OCI-LY7 (cell line): Measurements from ENCODE around the gene DCPS. TPM values are rescaled to one million over a fixed set of nuclear protein-coding genes. Genes with fewer than 3 reads are reported as not detected.

Experiments used
- BruUV-seq: library from RNA; stranded (reverse); fragments of 400-500 nt; replicated peaks from 2 replicates; lab custom pipeline; 2021; lab: Mats Ljungman, UMichigan
- CTCF ChIA-PET: fragments of 300-600 bp; sonication (Branson Sonifier 250); formaldehyde crosslinking; loops from one replicate; lab custom pipeline; 2022; ENCODE audit warnings: antibody characterized with exemption; ENCODE audit not compliant: unreplicated experiment; lab: Charles Lee
- POLR2A ChIA-PET: fragments of 300-600 bp; sonication (Branson Sonifier 250); formaldehyde crosslinking; loops from one replicate; lab custom pipeline; 2022; ENCODE audit warnings: antibody characterized with exemption; lab: Charles Lee
- DNase-seq: peaks from one replicate; pipeline ENCODE4 v3.0.0-alpha.2; 2015; ENCODE audit warnings: low spot score
- H2AFZ ChIP-seq: fragments of 200-600 bp; sonication (generic), shearing (Covaris generic); 2 replicates; pipeline ENCODE4 v1.6.1; 2014; ENCODE audit warnings: mild to moderate bottlenecking, antibody characterized with exemption, low read length, moderate library complexity
- H3K27ac ChIP-seq: fragments of 200-600 bp; sonication (generic); 2 replicates; pipeline ENCODE4 v1.5.1; 2014; ENCODE audit warnings: mixed run types, low read depth, mild to moderate bottlenecking, moderate library complexity, low read length, inconsistent platforms; ENCODE audit not compliant: poor library complexity, severe bottlenecking
- H3K36me3 ChIP-seq: fragments of 200-600 bp; sonication (generic); 2 replicates; pipeline ENCODE4 v1.6.1; 2014; ENCODE audit warnings: mild to moderate bottlenecking, antibody characterized with exemption, low read length, moderate library complexity, mixed read lengths; ENCODE audit not compliant: insufficient read depth
- H3K4me1 ChIP-seq: fragments of 200-600 bp; sonication (generic); 2 replicates; pipeline ENCODE4 v1.5.1; 2014; ENCODE audit warnings: mild to moderate bottlenecking, low read length; ENCODE audit not compliant: insufficient read depth, poor library complexity, severe bottlenecking
- H3K4me2 ChIP-seq: fragments of 200-600 bp; sonication (generic); 2 replicates; pipeline ENCODE4 v1.6.1; 2014; ENCODE audit warnings: mild to moderate bottlenecking, low read length
- H3K4me3 ChIP-seq: fragments of 200-600 bp; sonication (generic); 2 replicates; pipeline ENCODE4 v1.5.1; 2014; ENCODE audit warnings: mild to moderate bottlenecking, low read depth, low read length; ENCODE audit not compliant: poor library complexity, severe bottlenecking
- H3K79me2 ChIP-seq: fragments of 200-600 bp; sonication (generic); 2 replicates; pipeline ENCODE4 v1.6.1; 2016; ENCODE audit warnings: low read depth, mild to moderate bottlenecking, low read length, moderate library complexity, mixed read lengths; ENCODE audit not compliant: insufficient read depth
- H3K9me2 ChIP-seq: fragments of 200-600 bp; sonication (generic); 2 replicates; pipeline ENCODE4 v1.6.1; 2016; ENCODE audit warnings: mild to moderate bottlenecking, low read length, mixed read lengths; ENCODE audit not compliant: insufficient read depth
- H3K9me3 ChIP-seq: fragments of 200-600 bp; sonication (generic); 2 replicates; pipeline ENCODE4 v1.6.1; 2014; ENCODE audit warnings: mild to moderate bottlenecking, mixed run types, low read length, mixed read lengths
- H4K20me1 ChIP-seq: fragments of 200-600 bp; sonication (generic); 2 replicates; pipeline ENCODE4 v1.6.1; 2014; ENCODE audit warnings: mild to moderate bottlenecking, antibody characterized with exemption, low read length, moderate library complexity, mixed read lengths; ENCODE audit not compliant: insufficient read depth
- CTCF ChIP-seq: fragments of 200-600 bp; sonication (generic); conservative IDR thresholded peaks from 2 replicates; pipeline ENCODE4 v1.5.1; 2014; ENCODE audit warnings: mild to moderate bottlenecking, antibody characterized with exemption, low read length, moderate library complexity, mixed read lengths
- EZH2phosphoT487 ChIP-seq: fragments of 200-600 bp; sonication (generic); IDR thresholded peaks from 2 replicates; pipeline ENCODE4 v1.6.1; 2018; ENCODE audit warnings: low read depth, borderline replicate concordance, mild to moderate bottlenecking, mixed run types, antibody characterized with exemption, low read length, moderate library complexity, mixed read lengths
- intact Hi-C: fragments of 100-400 bp; cut with micrococcal nuclease; formaldehyde crosslinking; loops from one replicate; pipeline ENCODE4 v1.10.0; 2022; ENCODE audit not compliant: unreplicated experiment
- total RNA-seq, 2 experiments: library from RNA; depleted of rRNA in 1 of 2; stranded (reverse); fragments of >200 nt in 1 of 2; shearing (Covaris generic) in 1 of 2; gene quantifications; 2 replicates each; pipeline ENCODE4 v1.2.3, GENCODE V29; 2014 to 2022

Gene DCPS
- total RNA-seq, 2 experiments from 2014 or later = 30.4 to 36.5 TPM

DNA sequence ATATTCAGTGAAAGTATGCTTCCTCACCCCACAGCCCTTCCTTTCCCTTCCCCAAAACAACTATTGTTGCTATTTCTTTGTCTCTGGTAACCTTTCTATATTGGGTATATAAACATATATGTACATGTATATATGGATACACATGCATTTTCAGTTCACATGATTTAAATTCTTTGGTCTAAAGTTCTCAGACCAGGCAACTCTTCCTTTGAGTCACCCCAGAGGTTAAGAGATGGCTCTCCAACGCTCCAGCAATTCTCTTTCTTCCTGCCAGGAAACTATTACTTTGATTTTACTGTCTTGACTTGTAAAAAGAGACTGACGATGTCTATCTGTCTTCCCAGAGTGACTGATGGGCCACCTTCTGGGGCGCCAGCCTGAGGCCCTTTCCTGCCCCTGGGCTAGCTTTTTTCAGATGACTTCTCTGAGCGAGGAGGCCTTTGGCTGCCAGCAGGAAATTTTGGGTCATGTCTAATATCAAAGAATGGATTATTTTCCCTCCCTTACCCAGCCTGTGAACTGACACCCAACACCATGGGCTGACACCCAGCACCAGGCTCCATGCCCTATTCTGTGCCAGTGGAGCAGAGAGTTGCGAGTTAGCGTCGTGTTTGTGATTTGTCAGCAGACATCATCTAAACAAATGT lies 37.2 kb downstream of the DCPS start:
- no peak overlapping the region for H2AFZ ChIP-seq
- H3K4me2 ChIP-seq = no peak overlapping the region
- no TSS peak for BruUV-seq
- H3K9me3 ChIP-seq = no peaks in the 10 kb centered on the region
- no peaks in the 10 kb centered on the region for H3K79me2 ChIP-seq
- intact Hi-C loops = no loop called here
- ChIA-PET POLR2A (interaction anchor here (1.4 kb wide), 1 partner anchor 12 kb away, joined by 6 read pairs; no protein-coding TSS in a partner anchor), CTCF (no interaction called here)
- no peaks in the 10 kb centered on the region for H4K20me1 ChIP-seq
- H3K27ac ChIP-seq = no peak overlapping the region
- H3K4me3 ChIP-seq = no peak overlapping the region
- TF ChIP-seq CTCF (no peak), EZH2phosphoT487 (no peak)
- peaks cover 61% of the 10 kb centered on the region for H3K36me3 ChIP-seq
- no peak for DNase-seq
- H3K9me2 ChIP-seq = no peaks in the 10 kb centered on the region
- H3K4me1 ChIP-seq = no peaks in the 10 kb centered on the region

- Histone ChIP-seq H3K4me3 (no peak overlapping the region), H3K79me2 (no peaks in the 10 kb centered on the region), H4K20me1 (no peaks in the 10 kb centered on the region), H3K36me3 (peaks cover 67% of the 10 kb centered on the region), H3K4me2 (no peak overlapping the region), H2AFZ (no peak overlapping the region), H3K9me3 (no peaks in the 10 kb centered on the region), H3K27ac (no peak overlapping the region), H3K4me1 (no peaks in the 10 kb centered on the region), H3K9me2 (no peaks in the 10 kb centered on the region)
- ChIA-PET POLR2A (no interaction called here), CTCF (no interaction called here)
- no peak for TF ChIP-seq EZH2phosphoT487
- TF ChIP-seq CTCF = no peak
- intact Hi-C loops = no loop called here
- DNase-seq = no peak
- no TSS peak for BruUV-seq
Observed at GRCh38 chr11:126341760-126342161, 37.9 kb downstream of the DCPS start.

DNA sequence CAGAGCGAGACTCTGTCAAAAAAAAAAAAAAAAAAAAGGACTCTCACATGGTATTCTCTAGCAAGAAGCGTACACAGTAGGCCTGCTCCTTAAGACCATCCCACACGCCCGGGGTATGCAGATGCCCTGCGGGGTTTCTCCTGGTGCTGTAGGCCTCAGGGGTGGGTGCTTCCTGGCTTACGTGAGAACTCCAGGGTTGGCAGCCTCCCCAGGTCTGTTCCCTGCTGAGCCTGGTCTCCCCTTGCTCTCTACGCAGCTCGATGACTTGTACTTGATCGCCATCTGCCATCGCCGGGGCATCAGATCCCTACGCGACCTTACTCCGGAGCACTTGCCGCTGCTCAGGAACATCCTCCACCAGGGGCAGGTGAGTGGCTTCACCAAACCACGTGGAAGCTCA lies 39.2 kb downstream of the DCPS start:
- no peak for DNase-seq
- BruUV-seq = no TSS peak
- H3K4me1 ChIP-seq = no peaks in the 10 kb centered on the region
- POLR2A ChIA-PET = interaction anchor here (0.7 kb wide), 1 partner anchor 83 kb away, joined by 6 read pairs; no protein-coding TSS in a partner anchor
- intact Hi-C loops = no loop called here
- no peak overlapping the region for H3K4me3 ChIP-seq
- H3K9me2 ChIP-seq = no peaks in the 10 kb centered on the region
- no peaks in the 10 kb centered on the region for H3K9me3 ChIP-seq
- no peaks in the 10 kb centered on the region for H3K79me2 ChIP-seq
- CTCF ChIA-PET = no interaction called here
- no peak overlapping the region for H3K4me2 ChIP-seq
- no peak overlapping the region for H3K27ac ChIP-seq
- H4K20me1 ChIP-seq = no peaks in the 10 kb centered on the region
- peaks cover 72% of the 10 kb centered on the region for H3K36me3 ChIP-seq
- no peak overlapping the region for H2AFZ ChIP-seq
- TF ChIP-seq CTCF = no peak
- no peak for TF ChIP-seq EZH2phosphoT487
